ENCODE data around the gene MYH1. TPM values are rescaled to one million over a fixed set of nuclear protein-coding genes. Genes with fewer than 3 reads are reported as not detected.

Gene MYH1
- total RNA-seq, 1 experiment from 2014 or later: not detected

DNA sequence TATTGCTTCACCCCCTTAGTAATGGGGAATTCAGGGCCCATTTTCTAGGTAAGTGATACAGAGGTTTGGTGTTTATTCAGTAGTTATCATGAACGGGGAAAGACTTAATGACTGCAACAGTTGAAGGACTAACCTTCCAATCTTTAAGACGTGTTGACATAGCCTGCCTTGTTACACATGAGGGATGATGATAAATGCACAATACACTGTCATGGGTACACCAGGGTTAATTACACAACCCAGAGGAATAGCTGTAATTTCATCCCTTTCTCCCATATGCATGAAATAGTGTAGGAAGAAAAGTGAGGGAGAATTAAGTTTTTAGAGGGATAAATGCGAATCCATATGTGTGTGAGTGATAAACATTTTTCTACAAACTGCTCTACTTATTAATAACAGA is 59.6 kb downstream of the MYH1 start:
- H3K4me3 Mint-ChIP-seq: no peak overlapping the region
- Histone ChIP-seq H3K23ac (ENCODE audit: insufficient read length, low read depth, low read length) (no peak overlapping the region), H2AK5ac (ENCODE audit: insufficient read length, low read length) (no peak overlapping the region), H3K18ac (ENCODE audit: insufficient read length, low read depth, low read length) (no peak overlapping the region), H2BK20ac (ENCODE audit: low read depth, low read length, poor library complexity, severe bottlenecking) (no peak overlapping the region), H2BK5ac (ENCODE audit: insufficient read length, low read length) (no peak overlapping the region), H4K5ac (ENCODE audit: insufficient read length, low read depth, low read length) (no peak overlapping the region), H3K4me2 (ENCODE audit: insufficient read depth, insufficient read length, low read length) (no peak overlapping the region), H3T11ph (ENCODE audit: low read length) (no peak overlapping the region), H3K9ac (ENCODE audit: extremely low read depth, insufficient read length, low read length) (no peak overlapping the region), H3K27ac (ENCODE audit: insufficient read length, low read depth, low read length) (no peak overlapping the region), H3K27me3 (ENCODE audit: insufficient read depth, low read length) (no peaks in the 10 kb centered on the region), H3K23me2 (ENCODE audit: insufficient read length, low read depth, low read length, poor library complexity, severe bottlenecking) (no peaks in the 10 kb centered on the region), H3K14ac (ENCODE audit: insufficient read depth, low read length) (no peak overlapping the region), H4K20me1 (ENCODE audit: control insufficient read depth, insufficient read depth, insufficient read length) (no peaks in the 10 kb centered on the region), H2BK120ac (ENCODE audit: low read depth, low read length, poor library complexity, severe bottlenecking) (no peak overlapping the region), H4K91ac (ENCODE audit: insufficient read length, low read depth, low read length) (no peak overlapping the region), H3K4me1 (ENCODE audit: insufficient read depth, low read length) (no peaks in the 10 kb centered on the region), H2BK12ac (ENCODE audit: insufficient read length, low read depth, low read length) (no peak overlapping the region), H3K4ac (ENCODE audit: low read depth, low read length) (no peak overlapping the region), H3K79me2 (ENCODE audit: insufficient read depth, low read length) (no peaks in the 10 kb centered on the region), H2BK15ac (ENCODE audit: low read depth, low read length) (no peak overlapping the region), H3K9me3 (ENCODE audit: control insufficient read depth, low read depth, low read length) (no peaks in the 10 kb centered on the region), H3K56ac (ENCODE audit: insufficient read length, low read depth, low read length) (no peak overlapping the region), H4K8ac (replicated peaks; ENCODE audit: insufficient read length, low read depth, low read length) (no peak overlapping the region), H2AFZ (ENCODE audit: low read length) (no peak overlapping the region), H3K79me1 (ENCODE audit: insufficient read depth, low read depth, low read length, poor library complexity, severe bottlenecking) (no peaks in the 10 kb centered on the region)
- DNase-seq: no peak
- no peak overlapping the region for H3K27ac Mint-ChIP-seq
- H3K9me3 Mint-ChIP-seq: no peaks in the 10 kb centered on the region
- peaks cover 3 to 5% of the 10 kb centered on the region in 2 experiments for H3K4me1 Mint-ChIP-seq
- WGBS (ENCODE audit: extremely low coverage, insufficient read length, low lambda C conversion rate): no CpG with 5 or more reads among the region's 3 CpGs
- no peak for TF ChIP-seq CTCF (conservative IDR thresholded peaks at IDR 0.05)
- H3K36me3 Mint-ChIP-seq (ENCODE audit: insufficient read depth in 1 of 3, low read depth in 3 of 3): no peaks in the 10 kb centered on the region
- H3K27me3 Mint-ChIP-seq (ENCODE audit: low read depth): no peaks in the 10 kb centered on the region
